Measurements from ENCODE around the gene KAT7.
"Not testable (repeated sequence)": the region's sequence is repeated elsewhere in the genome, so short reads cannot be mapped to it uniquely, and the experiment has no call there.

KAT7 gene

GRCh38 chr17:49788478-49789242 lies at the start of gene KAT7:
Gene KAT7, plus strand, starts transcription at chr17:49788681. Its CDS starts 154 bp downstream, at chr17:49788835.
- peak; percentile 85 to 99 (median 98) for DNase-seq

DNA sequence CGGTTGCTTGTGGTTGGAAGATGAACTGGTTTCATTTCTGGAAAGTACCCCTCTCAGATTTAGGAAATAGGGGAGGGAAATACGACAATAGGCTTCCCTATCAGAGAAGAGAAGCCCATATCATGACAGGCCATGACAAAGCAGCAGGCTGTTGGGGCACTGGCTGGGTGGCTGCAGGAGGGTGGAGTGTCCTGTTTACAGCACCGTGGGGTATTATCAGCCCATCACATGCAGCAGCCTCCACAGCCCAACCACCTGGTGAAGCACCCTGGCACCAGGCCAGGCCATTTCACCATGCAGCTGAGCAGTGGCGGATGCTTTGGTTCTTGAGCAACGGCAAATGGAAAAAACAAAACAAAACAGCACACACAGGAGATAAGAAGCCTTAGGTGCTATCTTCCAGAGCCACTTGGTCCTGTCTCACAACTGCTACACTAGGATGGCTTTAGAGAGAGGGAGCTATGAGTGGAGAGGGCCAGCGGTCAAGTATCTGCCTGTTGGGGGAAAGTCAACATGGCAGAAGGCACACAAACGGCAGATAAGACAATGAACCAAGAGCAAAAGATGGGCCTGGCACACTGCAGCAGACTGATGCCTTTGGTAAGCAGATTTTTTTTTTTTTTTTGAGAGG lies 48.7 kb upstream of the KAT7 start:
- DNase-seq = peak in 4 of 56 donors; percentile 4 to 19 (median 8)

GRCh38 chr17:49741009-49741691 lies 47.3 kb upstream of the KAT7 start:
- no peak for DNase-seq

GRCh38 chr17:49741692-49742076 lies 46.8 kb upstream of the KAT7 start:
- no peak for DNase-seq

DNA sequence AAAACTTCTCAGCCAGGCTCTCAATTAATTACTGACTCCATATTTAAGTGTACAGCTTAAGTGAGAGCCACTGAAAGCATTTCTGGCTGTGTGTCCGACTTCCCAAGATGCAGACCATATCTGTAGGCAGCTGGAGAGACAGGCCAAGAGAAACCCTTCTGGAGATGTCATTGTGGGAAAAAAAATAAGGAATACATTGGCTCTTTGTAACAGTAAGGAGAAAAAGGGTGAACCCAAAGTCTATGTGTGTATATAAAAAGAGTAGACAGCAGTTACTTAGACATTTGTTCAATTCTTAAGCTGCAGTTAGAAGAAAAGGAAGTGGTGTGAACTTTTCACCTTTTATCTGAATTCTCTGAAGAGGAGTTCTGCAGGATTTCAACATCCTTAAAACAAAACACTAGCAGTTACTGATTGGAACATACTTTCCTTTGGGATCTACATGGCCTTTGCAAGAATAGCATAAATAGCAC lies 46.3 kb upstream of the KAT7 start:
- DNase-seq = no peak

DNA sequence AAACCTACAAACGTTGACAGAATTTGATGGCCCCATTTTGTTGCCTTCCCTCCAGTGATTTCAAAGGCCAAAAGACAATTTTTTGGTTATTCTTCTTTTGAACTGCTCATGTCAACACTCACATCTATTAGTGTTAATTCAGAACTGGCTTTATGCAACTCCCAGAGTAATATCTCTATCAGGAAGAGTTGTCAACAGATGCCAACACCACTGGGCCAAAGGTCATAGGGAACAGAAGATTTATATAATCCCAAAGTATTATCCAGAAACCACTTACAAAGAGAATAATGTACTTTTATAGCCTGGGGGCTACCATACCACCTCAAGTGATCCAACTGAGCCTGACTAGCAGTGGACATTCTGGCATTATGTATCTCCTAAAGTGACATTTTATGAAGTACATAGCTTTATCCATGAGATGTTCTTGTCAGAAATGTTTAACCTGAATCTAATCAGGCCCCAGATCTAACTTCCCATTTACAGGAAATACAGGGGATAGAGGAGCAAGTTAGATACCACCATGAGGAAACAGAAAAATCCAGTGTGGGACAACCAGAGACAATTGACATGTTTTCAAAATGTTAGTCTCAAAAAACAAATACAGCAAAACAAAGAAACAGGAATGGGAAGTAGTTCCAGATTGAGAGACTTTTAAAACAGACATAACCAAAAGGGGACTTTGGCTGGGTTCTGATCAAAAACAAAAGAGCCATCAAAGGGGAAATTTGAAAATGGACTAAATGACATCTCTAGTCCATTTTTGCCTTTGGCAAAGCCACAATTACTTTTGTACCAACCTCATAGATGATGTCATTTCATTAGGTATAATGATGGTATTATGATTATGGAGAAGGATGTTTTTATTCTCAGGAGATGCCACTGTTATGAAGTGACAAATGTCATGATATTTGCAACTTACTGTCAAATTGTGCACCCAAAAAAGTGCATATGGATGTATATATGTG lies 43.0 kb upstream of the KAT7 start:
- DNase-seq = no peak

GRCh38 chr17:49746791-49747490 lies 41.5 kb upstream of the KAT7 start:
- DNase-seq = no peak

GRCh38 chr17:49747632-49748031 lies 40.8 kb upstream of the KAT7 start:
- DNase-seq = no peak

- no peak for DNase-seq
These were observed 40.3 kb upstream of the KAT7 start for GRCh38 chr17:49748223-49748622.

GRCh38 chr17:49748791-49749190 lies 39.7 kb upstream of the KAT7 start:
- DNase-seq = no peak

- no peak for DNase-seq
These were observed 38.8 kb upstream of the KAT7 start for GRCh38 chr17:49749730-49750129.

DNA sequence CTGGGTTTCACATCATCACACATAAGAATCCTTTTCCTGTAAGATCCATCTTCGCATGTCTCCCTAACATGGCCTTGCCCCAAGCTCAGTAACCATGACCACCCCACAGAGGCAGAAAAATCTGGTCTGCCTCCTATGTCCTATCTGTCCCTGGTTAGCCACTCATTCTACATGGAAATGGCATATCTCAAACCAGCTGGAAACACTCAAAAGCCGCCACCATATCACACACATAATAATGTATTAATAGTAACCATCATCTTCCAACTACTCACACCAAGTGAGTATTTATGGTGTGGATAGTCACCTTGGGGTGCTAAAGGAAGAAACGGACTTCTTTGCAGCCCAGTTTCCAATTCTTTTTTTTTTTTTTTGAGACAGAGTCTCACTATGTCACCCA lies 36.0 kb upstream of the KAT7 start:
- DNase-seq = no peak

GRCh38 chr17:49753959-49754391 lies 34.5 kb upstream of the KAT7 start:
- no peak for DNase-seq

GRCh38 chr17:49755663-49756283 lies 32.7 kb upstream of the KAT7 start:
- DNase-seq = no peak

GRCh38 chr17:49756323-49757150 lies 31.9 kb upstream of the KAT7 start:
- DNase-seq = no peak

GRCh38 chr17:49757151-49757777 lies 31.2 kb upstream of the KAT7 start:
- DNase-seq = no peak

GRCh38 chr17:49758464-49759010 lies 29.9 kb upstream of the KAT7 start:
- DNase-seq = not testable (repeated sequence)

- DNase-seq = no peak
These were observed 29.3 kb upstream of the KAT7 start for GRCh38 chr17:49759203-49759602.
